Mesenchymal stem cell (in vitro differentiated cells and primary cell): Measurements from ENCODE around the gene FEV.

Source experiments
- DNase-seq: peaks from one replicate; pipeline ENCODE4 v3.0.0-alpha.2; 2013
- H2AFZ ChIP-seq: one replicate; pipeline ENCODE4 v1.6.1; 2013; ENCODE audit warnings: low read depth, mild to moderate bottlenecking, control low read depth, inconsistent platforms, low read length, moderate library complexity
- H2AK5ac ChIP-seq: 2 replicates; pipeline ENCODE4 v1.6.1; 2013; ENCODE audit warnings: low read length, moderate library complexity, mild to moderate bottlenecking, inconsistent platforms; ENCODE audit not compliant: severe bottlenecking
- H2BK120ac ChIP-seq: one replicate; pipeline ENCODE4 v1.6.1; 2013; ENCODE audit warnings: low read depth, mild to moderate bottlenecking, inconsistent platforms, low read length, moderate library complexity
- H2BK12ac ChIP-seq, 2 experiments: one replicate each; pipeline ENCODE4 v1.6.1; 2013; ENCODE audit warnings: inconsistent platforms in 2 of 2, low read length in 2 of 2, mild to moderate bottlenecking in 2 of 2, moderate library complexity in 2 of 2, control low read depth in 1 of 2
- H2BK15ac ChIP-seq: one replicate; pipeline ENCODE4 v1.6.1; 2013; ENCODE audit warnings: mild to moderate bottlenecking, low read depth, inconsistent platforms; ENCODE audit not compliant: poor library complexity, severe bottlenecking
- H2BK5ac ChIP-seq: 2 replicates; pipeline ENCODE4 v1.6.1; 2013; ENCODE audit warnings: low read depth, mild to moderate bottlenecking, low read length, control low read depth, inconsistent platforms; ENCODE audit not compliant: poor library complexity, severe bottlenecking
- H3K14ac ChIP-seq, 2 experiments: one replicate each; pipeline ENCODE4 v1.6.1; 2013; ENCODE audit warnings: inconsistent platforms in 2 of 2, low read length in 2 of 2, control low read depth in 1 of 2, mild to moderate bottlenecking in 1 of 2, moderate library complexity in 1 of 2
- H3K18ac ChIP-seq, 2 experiments: one replicate each; pipeline ENCODE4 v1.6.1; 2013; ENCODE audit warnings: inconsistent platforms in 2 of 2, low read length in 2 of 2, control low read depth in 1 of 2, low read depth in 1 of 2, mild to moderate bottlenecking in 1 of 2
- H3K23ac ChIP-seq, 2 experiments: one replicate each; pipeline ENCODE4 v1.6.1; 2013; ENCODE audit warnings: inconsistent platforms in 2 of 2, low read length in 2 of 2, mild to moderate bottlenecking in 2 of 2, moderate library complexity in 2 of 2, control low read depth in 1 of 2
- H3K27ac ChIP-seq: 2 replicates; pipeline ENCODE4 v1.5.1; 2013; ENCODE audit warnings: mild to moderate bottlenecking, moderate library complexity, low read length, control low read depth, inconsistent platforms; ENCODE audit not compliant: poor library complexity, severe bottlenecking
- H3K27me3 ChIP-seq, 2 experiments: 2 replicates each; pipeline versions ENCODE4 v1.6.1 to v1.7.0; 2013; ENCODE audit warnings: low read length in 2 of 2, mild to moderate bottlenecking in 2 of 2, moderate library complexity in 2 of 2, control low read depth in 1 of 2, inconsistent platforms in 1 of 2; ENCODE audit not compliant: control insufficient read depth in 1 of 2, insufficient read depth in 1 of 2
- H3K36me3 ChIP-seq, 2 experiments: 2 replicates each; pipeline versions ENCODE4 v1.6.1 to v1.7.0; 2013; ENCODE audit warnings: low read length in 2 of 2, control low read depth in 1 of 2, inconsistent platforms in 1 of 2, low read depth in 1 of 2, mild to moderate bottlenecking in 1 of 2; ENCODE audit not compliant: insufficient read depth in 2 of 2, control insufficient read depth in 1 of 2
- H3K4ac ChIP-seq, 2 experiments: one replicate each; pipeline ENCODE4 v1.6.1; 2013; ENCODE audit warnings: inconsistent platforms in 2 of 2, low read length in 2 of 2, mild to moderate bottlenecking in 2 of 2, moderate library complexity in 2 of 2, control low read depth in 1 of 2, low read depth in 1 of 2
- H3K4me1 ChIP-seq: 2 replicates; pipeline ENCODE4 v1.6.1; 2013; ENCODE audit warnings: low read depth, low read length, control low read depth; ENCODE audit not compliant: control insufficient read depth, insufficient read depth
- H3K4me2 ChIP-seq: 2 replicates; pipeline ENCODE4 v1.6.1; 2013; ENCODE audit warnings: low read length, mild to moderate bottlenecking, inconsistent platforms; ENCODE audit not compliant: poor library complexity, severe bottlenecking
- H3K4me3 ChIP-seq, 2 experiments: 2 replicates each; pipeline versions ENCODE4 v1.5.1 to v1.7.0; 2013; ENCODE audit warnings: low read length in 2 of 2, mild to moderate bottlenecking in 2 of 2, control low read depth in 1 of 2, low read depth in 1 of 2; ENCODE audit not compliant: insufficient read depth in 1 of 2
- H3K79me1 ChIP-seq: replicated peaks from 2 replicates; pipeline ENCODE4 v1.6.1; 2013; ENCODE audit warnings: mild to moderate bottlenecking, control low read depth, low read length, inconsistent platforms; ENCODE audit not compliant: poor library complexity, severe bottlenecking
- H3K9ac ChIP-seq: 2 replicates; pipeline ENCODE4 v1.7.0; 2013; ENCODE audit warnings: mild to moderate bottlenecking, low read length, moderate library complexity
- H3K9me3 ChIP-seq: 2 replicates; pipeline ENCODE4 v1.7.0; 2013; ENCODE audit warnings: mild to moderate bottlenecking, low read length; ENCODE audit not compliant: control insufficient read depth
- H4K8ac ChIP-seq: one replicate; pipeline ENCODE4 v1.6.1; 2013; ENCODE audit warnings: inconsistent platforms, mild to moderate bottlenecking, low read length, moderate library complexity
- H4K91ac ChIP-seq: one replicate; pipeline ENCODE4 v1.6.1; 2013; ENCODE audit warnings: mild to moderate bottlenecking, low read length, inconsistent platforms
- WGBS: methylation state at CpG from one replicate; pipeline ENCODE4 v1.1.7; 2013; ENCODE audit warnings: mixed read lengths; 5-methylcytosine and 5-hydroxymethylcytosine counted together

FEV gene

DNA sequence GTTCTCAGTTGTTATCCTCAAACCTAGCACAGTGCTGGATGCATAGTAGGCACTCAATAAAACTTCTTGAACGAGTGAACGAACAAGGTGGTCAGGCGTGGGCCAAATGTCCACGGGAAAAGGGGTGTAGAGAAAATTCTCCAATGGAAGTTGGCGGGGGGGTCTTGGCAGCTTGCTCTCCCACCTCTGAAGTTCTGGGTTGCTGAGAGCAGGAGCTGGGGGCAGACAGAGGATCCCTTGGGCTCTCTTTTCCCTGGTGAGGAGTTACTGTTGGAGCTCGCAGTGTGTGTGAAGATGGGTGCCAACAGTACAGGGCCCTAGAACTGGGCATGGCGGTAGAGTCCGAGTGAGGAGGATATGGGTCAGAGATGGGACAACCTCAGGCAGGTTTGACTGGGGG, 10.6 kb upstream of the FEV start:
- H3K4me1 ChIP-seq, result peaks cover 21% of the 10 kb centered on the region
- H3K18ac ChIP-seq, result no peak overlapping the region
- no peaks in the 10 kb centered on the region for H3K36me3 ChIP-seq
- H3K4me3 ChIP-seq, result peak overlapping the region in 1 of 2 experiments; percentile 69
- no peak overlapping the region for H2BK12ac ChIP-seq
- no peak for DNase-seq
- peaks cover 87 to 98% of the 10 kb centered on the region in 2 experiments for H3K27me3 ChIP-seq
- H3K27ac ChIP-seq, result no peak overlapping the region
- H2BK5ac ChIP-seq, result no peak overlapping the region
- H3K9me3 ChIP-seq, result no peaks in the 10 kb centered on the region
- no peaks in the 10 kb centered on the region for H3K79me1 ChIP-seq
- no peak overlapping the region for H2BK120ac ChIP-seq
- H3K4me2 ChIP-seq, result no peak overlapping the region
- no peak overlapping the region for H4K8ac ChIP-seq
- no peak overlapping the region for H4K91ac ChIP-seq
- H3K9ac ChIP-seq, result no peak overlapping the region
- no peak overlapping the region for H2AK5ac ChIP-seq
- H3K14ac ChIP-seq, result no peak overlapping the region
- no peak overlapping the region for H2AFZ ChIP-seq
- H3K23ac ChIP-seq, result no peak overlapping the region
- H2BK15ac ChIP-seq, result no peak overlapping the region
- H3K4ac ChIP-seq, result no peak overlapping the region
- 56% methylated on average over 8 of the region's 8 CpGs for WGBS

DNA sequence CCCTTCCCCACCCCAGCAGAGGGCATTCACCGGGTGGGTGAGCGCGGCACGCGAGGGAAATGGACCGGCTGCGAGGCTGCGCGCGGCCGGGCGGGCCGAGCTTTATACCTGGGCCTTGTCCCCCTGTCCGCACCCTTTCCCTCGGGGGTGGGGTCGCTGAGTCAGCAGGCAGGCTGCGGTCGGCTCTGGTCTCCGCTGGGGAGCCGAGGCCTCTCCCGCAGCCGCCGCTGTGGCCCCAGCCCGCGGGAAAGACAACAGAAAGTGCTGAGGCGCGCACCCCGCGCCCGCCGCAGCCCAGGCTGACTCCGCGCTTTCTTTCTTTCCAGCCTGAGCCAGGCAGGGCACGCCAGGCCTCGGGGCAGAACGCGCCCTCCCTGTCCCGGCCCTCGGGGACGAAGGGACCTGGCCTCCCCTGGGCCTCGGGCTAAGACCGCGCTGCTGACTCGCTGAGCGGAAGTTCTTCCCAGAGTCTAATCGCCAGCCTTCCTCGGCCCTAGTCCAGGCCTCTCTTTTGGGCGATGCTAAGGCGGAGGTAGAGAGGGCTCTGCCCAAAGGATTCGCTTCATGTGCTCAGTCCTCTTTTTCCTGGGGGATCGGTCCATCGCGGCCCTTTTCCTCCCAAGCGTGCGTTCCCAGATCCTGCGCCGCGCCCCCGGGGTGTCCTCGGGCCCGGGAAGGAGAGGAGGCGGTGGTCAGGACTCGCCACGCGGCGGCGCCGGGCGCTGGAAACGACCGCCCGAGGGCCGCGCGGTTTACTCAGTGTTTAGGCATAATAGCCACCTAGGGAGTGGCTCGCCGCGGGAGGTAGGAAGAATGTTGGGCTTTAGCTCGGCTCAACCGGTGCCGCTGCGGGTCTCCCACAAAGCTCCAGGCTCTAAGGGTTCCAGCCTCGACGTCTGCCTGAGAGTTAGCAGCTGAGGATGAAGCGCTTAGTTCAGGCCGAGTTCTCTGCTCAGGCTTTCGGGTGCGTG, 8.6 kb upstream of the FEV start, which contains the start of gene CRYBA2:
TSS of gene CRYBA2 (minus strand) at position 78 of the 971 bp plus-strand sequence. CDS start 246 bp downstream, outside the sequence.
- Histone ChIP-seq H3K4me1 (peaks cover 21% of the 10 kb centered on the region), H2AFZ (no peak within 1 kb of the TSS), H2BK5ac (no peak within 1 kb of the TSS), H2BK120ac (no peak within 1 kb of the TSS), H2BK12ac (no peak within 1 kb of the TSS), H4K91ac (no peak within 1 kb of the TSS), H3K18ac (no peak within 1 kb of the TSS), H2AK5ac (no peak within 1 kb of the TSS), H3K4me2 (peak within 1 kb of the TSS; percentile 20), H3K9ac (no peak within 1 kb of the TSS), H3K27me3 (peaks cover 91 to 100% of the 10 kb centered on the region in 2 experiments), H4K8ac (no peak within 1 kb of the TSS), H2BK15ac (peak within 1 kb of the TSS; percentile 36), H3K4me3 (peak within 1 kb of the TSS; percentile 23 to 72), H3K23ac (peak within 1 kb of the TSS in 1 of 2 experiments; percentile 70), H3K27ac (no peak within 1 kb of the TSS), H3K4ac (no peak within 1 kb of the TSS), H3K36me3 (no peaks in the 10 kb centered on the region), H3K79me1 (no peaks in the 10 kb centered on the region), H3K9me3 (no peaks in the 10 kb centered on the region), H3K14ac (no peak within 1 kb of the TSS)
- DNase-seq, result no peak
- WGBS, result 1% methylated on average over 86 of the region's 88 CpGs

DNA sequence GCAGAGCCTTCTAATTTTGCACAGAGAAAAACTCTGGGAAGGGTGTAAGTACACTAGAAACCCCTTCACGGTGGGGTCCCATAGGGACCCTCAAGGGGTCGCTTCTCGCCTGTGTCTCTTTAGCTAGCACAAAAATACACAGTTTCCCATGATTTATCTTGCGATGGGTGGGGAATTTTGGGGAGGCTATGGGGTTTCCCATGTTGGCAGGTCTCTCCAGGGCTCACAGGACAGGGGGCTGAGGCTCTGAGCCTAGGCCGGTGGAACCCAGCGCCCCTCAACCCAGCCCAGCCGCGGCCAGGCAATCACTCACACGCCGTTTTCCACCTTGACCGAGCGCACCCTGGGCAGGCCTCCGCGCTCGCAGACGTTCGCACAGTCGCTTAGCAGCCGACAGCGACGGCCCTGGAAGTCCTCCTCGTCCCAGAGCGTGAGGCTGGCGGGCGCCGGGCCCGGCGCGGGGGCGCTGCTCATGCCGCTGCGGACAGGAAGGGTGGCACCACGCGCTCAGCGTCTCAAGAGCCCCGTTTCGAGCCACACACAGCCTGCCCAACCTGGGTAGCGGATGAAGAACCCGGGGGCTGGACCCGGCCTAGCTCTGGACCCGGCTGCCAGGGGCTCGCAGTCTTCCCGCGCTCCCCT, 7.8 kb upstream of the FEV start:
- Histone ChIP-seq H4K8ac (no peak overlapping the region), H3K27me3 (peaks cover 95 to 100% of the 10 kb centered on the region in 2 experiments), H3K4ac (no peak overlapping the region), H2AK5ac (no peak overlapping the region), H2BK5ac (no peak overlapping the region), H3K79me1 (no peaks in the 10 kb centered on the region), H3K36me3 (no peaks in the 10 kb centered on the region), H3K4me2 (peak overlapping the region; percentile 20), H3K9ac (no peak overlapping the region), H2BK12ac (no peak overlapping the region), H3K4me3 (peak overlapping the region in 1 of 2 experiments; percentile 72), H3K9me3 (no peaks in the 10 kb centered on the region), H3K18ac (no peak overlapping the region), H3K23ac (peak overlapping the region in 1 of 2 experiments; percentile 6), H3K4me1 (peaks cover 21% of the 10 kb centered on the region), H3K27ac (no peak overlapping the region), H4K91ac (no peak overlapping the region), H3K14ac (no peak overlapping the region), H2AFZ (no peak overlapping the region), H2BK120ac (no peak overlapping the region), H2BK15ac (no peak overlapping the region)
- WGBS, result 9% methylated on average over 37 of the region's 44 CpGs
- no peak for DNase-seq

DNA sequence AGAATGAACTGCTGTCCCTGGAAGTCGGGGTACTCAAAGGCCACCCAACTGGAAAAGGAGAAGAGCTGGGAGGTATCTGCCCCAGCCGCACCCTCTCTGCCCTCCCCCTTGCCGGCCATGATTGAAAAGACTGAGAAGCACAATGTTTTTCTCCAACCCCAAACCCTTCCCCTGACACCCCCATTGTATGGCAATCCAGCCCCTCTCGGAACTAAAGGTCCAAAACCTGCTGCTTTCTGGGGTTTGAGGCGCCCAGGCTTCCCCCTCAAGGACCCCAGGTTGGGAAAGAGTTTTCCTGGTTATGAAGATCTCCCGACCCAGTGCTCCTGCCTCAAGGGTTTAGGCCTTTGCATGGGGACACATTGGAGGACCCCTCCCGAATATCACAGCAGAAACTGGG, 7.2 kb upstream of the FEV start:
- no peaks in the 10 kb centered on the region for H3K9me3 ChIP-seq
- no peak overlapping the region for H2BK120ac ChIP-seq
- no peak overlapping the region for H3K23ac ChIP-seq
- no peak overlapping the region for H3K4me3 ChIP-seq
- no peaks in the 10 kb centered on the region for H3K79me1 ChIP-seq
- H3K4me1 ChIP-seq, result peaks cover 21% of the 10 kb centered on the region
- no peaks in the 10 kb centered on the region for H3K36me3 ChIP-seq
- no peak overlapping the region for H3K14ac ChIP-seq
- H3K27me3 ChIP-seq, result peaks cover 95 to 100% of the 10 kb centered on the region in 2 experiments
- no peak for DNase-seq
- H3K27ac ChIP-seq, result no peak overlapping the region
- no peak overlapping the region for H4K91ac ChIP-seq
- H3K4me2 ChIP-seq, result no peak overlapping the region
- no peak overlapping the region for H3K9ac ChIP-seq
- H3K4ac ChIP-seq, result no peak overlapping the region
- no peak overlapping the region for H4K8ac ChIP-seq
- no peak overlapping the region for H2AK5ac ChIP-seq
- no peak overlapping the region for H2BK15ac ChIP-seq
- no peak overlapping the region for H3K18ac ChIP-seq
- no peak overlapping the region for H2BK12ac ChIP-seq
- no peak overlapping the region for H2AFZ ChIP-seq
- H2BK5ac ChIP-seq, result no peak overlapping the region
- WGBS, result 23% methylated on average over 7 of the region's 7 CpGs
